OCI-LY7 (cell line): ENCODE data around the gene PPP1R16B.

Experiments used
- CTCF ChIP-seq: fragments of 200-600 bp; sonication (generic); conservative IDR thresholded peaks from 2 replicates; pipeline ENCODE4 v1.5.1; 2014; ENCODE audit warnings: mild to moderate bottlenecking, antibody characterized with exemption, low read length, moderate library complexity, mixed read lengths
- EZH2phosphoT487 ChIP-seq: fragments of 200-600 bp; sonication (generic); IDR thresholded peaks from 2 replicates; pipeline ENCODE4 v1.6.1; 2018; ENCODE audit warnings: low read depth, borderline replicate concordance, mild to moderate bottlenecking, mixed run types, antibody characterized with exemption, low read length, moderate library complexity, mixed read lengths

- TF ChIP-seq CTCF (no peak), EZH2phosphoT487 (no peak)
Observed at GRCh38 chr20:38835792-38836191, 30.3 kb downstream of the PPP1R16B start.
